ENCODE results near the gene USP47.
A peak's percentile ranks its signal among the peaks of the same experiment; 100 is the strongest.

Gene USP47

DNA sequence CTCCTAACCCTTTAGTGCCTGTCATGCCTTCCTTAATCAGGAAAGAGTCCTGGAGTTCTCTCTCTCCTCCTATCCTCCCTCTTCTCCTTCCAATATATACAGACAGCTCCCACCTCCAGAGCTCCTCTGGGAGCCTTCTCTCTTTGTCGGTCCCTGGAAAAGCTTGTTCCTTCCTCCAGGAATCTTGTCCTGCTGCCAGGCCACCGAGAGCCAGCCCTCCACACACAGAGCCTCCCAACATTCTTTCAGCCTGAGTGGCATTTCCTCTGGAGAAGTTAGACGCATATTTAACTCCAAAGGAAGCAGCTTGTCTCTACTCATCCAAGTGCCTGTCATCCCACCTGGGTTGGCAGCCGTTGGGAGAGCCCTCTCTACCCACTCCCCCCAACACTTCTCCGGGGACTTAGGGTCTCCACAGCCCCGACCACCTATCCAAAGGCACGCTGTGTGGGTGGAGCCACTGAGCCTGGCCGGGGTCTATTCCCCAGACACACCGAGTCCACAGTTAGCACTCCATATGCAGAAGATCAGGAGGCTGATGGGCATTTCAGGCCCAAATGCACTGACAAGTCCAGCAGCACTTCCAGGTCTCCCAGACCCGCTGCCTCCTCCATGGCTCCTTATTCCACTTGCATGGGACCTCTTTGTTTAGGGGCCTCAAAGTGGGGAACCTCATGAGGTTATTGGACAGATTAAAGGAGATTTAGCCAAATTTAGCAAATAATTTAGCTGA is 135.6 kb downstream of the USP47 start:
- ATAC-seq = peak; percentile 68
- TF ChIP-seq OSR1 (CRISPR knock-in tag; IDR thresholded peaks at IDR 0.05) (no peak), ZNF70 (CRISPR knock-in tag; IDR thresholded peaks at IDR 0.05) (no peak), ZNF8 (CRISPR knock-in tag; IDR thresholded peaks at IDR 0.05) (no peak), ZFP30 (CRISPR knock-in tag; IDR thresholded peaks at IDR 0.05) (no peak), ESRRG (CRISPR knock-in tag; IDR thresholded peaks at IDR 0.05) (no peak), GLIS3 (CRISPR knock-in tag; IDR thresholded peaks at IDR 0.05) (no peak), TOX (CRISPR knock-in tag; IDR thresholded peaks at IDR 0.05; ENCODE audit: borderline replicate concordance) (peak; percentile 74), ISL1 (CRISPR knock-in tag; IDR thresholded peaks at IDR 0.05) (peak; percentile 46; the same call in 1 of the 2 replicates), TCF4 (CRISPR knock-in tag; IDR thresholded peaks at IDR 0.05; ENCODE audit: borderline replicate concordance) (no peak), ZC3H10 (CRISPR knock-in tag; IDR thresholded peaks at IDR 0.05) (0 out of 2 replicates have a peak, but pooled peaks have one; percentile 40), ZNF565 (CRISPR knock-in tag; conservative IDR thresholded peaks at IDR 0.05; ENCODE audit: low read depth) (no peak), SNAI2 (CRISPR knock-in tag; IDR thresholded peaks at IDR 0.05) (no peak), PPARA (CRISPR knock-in tag; IDR thresholded peaks at IDR 0.05; ENCODE audit: borderline replicate concordance) (no peak), ZFP3 (CRISPR knock-in tag; IDR thresholded peaks at IDR 0.05) (no peak; the same call in 1 of the 2 replicates), CSDC2 (CRISPR knock-in tag; IDR thresholded peaks at IDR 0.05) (no peak), BACH2 (CRISPR knock-in tag; IDR thresholded peaks at IDR 0.05; ENCODE audit: borderline replicate concordance) (no peak), RARB (CRISPR knock-in tag; IDR thresholded peaks at IDR 0.05) (0 out of 2 replicates have a peak, but pooled peaks have one; percentile 20), ARNTL (CRISPR knock-in tag; IDR thresholded peaks at IDR 0.05; ENCODE audit: borderline replicate concordance, low read depth) (no peak)
- TF ChIP-seq, protein P1, sequence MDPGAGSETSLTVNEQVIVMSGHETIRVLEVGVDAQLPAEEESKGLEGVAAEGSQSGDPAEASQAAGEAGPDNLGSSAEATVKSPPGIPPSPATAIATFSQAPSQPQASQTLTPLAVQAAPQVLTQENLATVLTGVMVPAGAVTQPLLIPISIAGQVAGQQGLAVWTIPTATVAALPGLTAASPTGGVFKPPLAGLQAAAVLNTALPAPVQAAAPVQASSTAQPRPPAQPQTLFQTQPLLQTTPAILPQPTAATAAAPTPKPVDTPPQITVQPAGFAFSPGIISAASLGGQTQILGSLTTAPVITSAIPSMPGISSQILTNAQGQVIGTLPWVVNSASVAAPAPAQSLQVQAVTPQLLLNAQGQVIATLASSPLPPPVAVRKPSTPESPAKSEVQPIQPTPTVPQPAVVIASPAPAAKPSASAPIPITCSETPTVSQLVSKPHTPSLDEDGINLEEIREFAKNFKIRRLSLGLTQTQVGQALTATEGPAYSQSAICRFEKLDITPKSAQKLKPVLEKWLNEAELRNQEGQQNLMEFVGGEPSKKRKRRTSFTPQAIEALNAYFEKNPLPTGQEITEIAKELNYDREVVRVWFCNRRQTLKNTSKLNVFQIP (CRISPR knock-in tag; IDR thresholded peaks at IDR 0.05; ENCODE audit: borderline replicate concordance, low read depth) = no peak
- TF ChIP-seq, protein P2, sequence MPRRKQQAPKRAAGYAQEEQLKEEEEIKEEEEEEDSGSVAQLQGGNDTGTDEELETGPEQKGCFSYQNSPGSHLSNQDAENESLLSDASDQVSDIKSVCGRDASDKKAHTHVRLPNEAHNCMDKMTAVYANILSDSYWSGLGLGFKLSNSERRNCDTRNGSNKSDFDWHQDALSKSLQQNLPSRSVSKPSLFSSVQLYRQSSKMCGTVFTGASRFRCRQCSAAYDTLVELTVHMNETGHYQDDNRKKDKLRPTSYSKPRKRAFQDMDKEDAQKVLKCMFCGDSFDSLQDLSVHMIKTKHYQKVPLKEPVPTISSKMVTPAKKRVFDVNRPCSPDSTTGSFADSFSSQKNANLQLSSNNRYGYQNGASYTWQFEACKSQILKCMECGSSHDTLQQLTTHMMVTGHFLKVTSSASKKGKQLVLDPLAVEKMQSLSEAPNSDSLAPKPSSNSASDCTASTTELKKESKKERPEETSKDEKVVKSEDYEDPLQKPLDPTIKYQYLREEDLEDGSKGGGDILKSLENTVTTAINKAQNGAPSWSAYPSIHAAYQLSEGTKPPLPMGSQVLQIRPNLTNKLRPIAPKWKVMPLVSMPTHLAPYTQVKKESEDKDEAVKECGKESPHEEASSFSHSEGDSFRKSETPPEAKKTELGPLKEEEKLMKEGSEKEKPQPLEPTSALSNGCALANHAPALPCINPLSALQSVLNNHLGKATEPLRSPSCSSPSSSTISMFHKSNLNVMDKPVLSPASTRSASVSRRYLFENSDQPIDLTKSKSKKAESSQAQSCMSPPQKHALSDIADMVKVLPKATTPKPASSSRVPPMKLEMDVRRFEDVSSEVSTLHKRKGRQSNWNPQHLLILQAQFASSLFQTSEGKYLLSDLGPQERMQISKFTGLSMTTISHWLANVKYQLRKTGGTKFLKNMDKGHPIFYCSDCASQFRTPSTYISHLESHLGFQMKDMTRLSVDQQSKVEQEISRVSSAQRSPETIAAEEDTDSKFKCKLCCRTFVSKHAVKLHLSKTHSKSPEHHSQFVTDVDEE (CRISPR knock-in tag; IDR thresholded peaks at IDR 0.05) = no peak
- TF ChIP-seq, protein P3, sequence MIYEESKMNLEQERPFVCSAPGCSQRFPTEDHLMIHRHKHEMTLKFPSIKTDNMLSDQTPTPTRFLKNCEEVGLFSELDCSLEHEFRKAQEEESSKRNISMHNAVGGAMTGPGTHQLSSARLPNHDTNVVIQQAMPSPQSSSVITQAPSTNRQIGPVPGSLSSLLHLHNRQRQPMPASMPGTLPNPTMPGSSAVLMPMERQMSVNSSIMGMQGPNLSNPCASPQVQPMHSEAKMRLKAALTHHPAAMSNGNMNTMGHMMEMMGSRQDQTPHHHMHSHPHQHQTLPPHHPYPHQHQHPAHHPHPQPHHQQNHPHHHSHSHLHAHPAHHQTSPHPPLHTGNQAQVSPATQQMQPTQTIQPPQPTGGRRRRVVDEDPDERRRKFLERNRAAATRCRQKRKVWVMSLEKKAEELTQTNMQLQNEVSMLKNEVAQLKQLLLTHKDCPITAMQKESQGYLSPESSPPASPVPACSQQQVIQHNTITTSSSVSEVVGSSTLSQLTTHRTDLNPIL (CRISPR knock-in tag; IDR thresholded peaks at IDR 0.05; ENCODE audit: low read depth) = no peak
- TF ChIP-seq, protein P4, sequence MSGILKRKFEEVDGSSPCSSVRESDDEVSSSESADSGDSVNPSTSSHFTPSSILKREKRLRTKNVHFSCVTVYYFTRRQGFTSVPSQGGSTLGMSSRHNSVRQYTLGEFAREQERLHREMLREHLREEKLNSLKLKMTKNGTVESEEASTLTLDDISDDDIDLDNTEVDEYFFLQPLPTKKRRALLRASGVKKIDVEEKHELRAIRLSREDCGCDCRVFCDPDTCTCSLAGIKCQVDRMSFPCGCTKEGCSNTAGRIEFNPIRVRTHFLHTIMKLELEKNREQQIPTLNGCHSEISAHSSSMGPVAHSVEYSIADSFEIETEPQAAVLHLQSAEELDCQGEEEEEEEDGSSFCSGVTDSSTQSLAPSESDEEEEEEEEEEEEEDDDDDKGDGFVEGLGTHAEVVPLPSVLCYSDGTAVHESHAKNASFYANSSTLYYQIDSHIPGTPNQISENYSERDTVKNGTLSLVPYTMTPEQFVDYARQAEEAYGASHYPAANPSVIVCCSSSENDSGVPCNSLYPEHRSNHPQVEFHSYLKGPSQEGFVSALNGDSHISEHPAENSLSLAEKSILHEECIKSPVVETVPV (CRISPR knock-in tag; IDR thresholded peaks at IDR 0.05) = no peak
- TF ChIP-seq, protein P5, sequence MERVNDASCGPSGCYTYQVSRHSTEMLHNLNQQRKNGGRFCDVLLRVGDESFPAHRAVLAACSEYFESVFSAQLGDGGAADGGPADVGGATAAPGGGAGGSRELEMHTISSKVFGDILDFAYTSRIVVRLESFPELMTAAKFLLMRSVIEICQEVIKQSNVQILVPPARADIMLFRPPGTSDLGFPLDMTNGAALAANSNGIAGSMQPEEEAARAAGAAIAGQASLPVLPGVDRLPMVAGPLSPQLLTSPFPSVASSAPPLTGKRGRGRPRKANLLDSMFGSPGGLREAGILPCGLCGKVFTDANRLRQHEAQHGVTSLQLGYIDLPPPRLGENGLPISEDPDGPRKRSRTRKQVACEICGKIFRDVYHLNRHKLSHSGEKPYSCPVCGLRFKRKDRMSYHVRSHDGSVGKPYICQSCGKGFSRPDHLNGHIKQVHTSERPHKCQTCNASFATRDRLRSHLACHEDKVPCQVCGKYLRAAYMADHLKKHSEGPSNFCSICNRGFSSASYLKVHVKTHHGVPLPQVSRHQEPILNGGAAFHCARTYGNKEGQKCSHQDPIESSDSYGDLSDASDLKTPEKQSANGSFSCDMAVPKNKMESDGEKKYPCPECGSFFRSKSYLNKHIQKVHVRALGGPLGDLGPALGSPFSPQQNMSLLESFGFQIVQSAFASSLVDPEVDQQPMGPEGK (CRISPR knock-in tag; IDR thresholded peaks at IDR 0.05; ENCODE audit: borderline replicate concordance) = 0 out of 2 replicates have a peak, but pooled peaks have one; percentile 23

DNA sequence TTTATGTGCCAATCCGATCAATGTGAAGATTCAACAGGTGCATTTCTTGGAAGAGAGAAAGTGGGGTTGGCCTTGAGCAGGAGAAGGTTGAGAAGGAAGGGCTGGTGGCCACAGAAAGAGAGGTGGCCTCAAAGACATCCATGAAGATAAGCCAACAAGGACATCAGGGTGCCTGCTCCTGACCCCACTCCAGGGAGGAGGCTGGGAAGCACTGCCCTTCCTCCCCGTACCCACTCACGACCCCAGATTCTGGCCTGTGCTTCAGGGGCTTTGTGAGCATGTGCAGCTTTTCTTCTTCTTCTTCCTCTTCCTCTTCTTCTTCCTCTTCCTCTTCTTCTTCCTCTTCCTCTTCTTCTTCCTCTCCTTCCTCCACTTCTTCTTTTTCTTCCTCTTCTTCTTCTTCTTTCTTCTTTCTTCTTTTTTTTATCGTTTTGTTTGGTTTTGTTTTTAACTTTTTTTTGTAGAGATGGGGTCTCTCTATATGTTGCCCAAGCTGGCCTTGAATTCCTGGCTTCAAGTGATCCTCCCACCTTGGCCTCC is 136.4 kb downstream of the USP47 start:
- ATAC-seq = no peak
- TF ChIP-seq PPARA (CRISPR knock-in tag; IDR thresholded peaks at IDR 0.05; ENCODE audit: borderline replicate concordance) = no peak
- TF ChIP-seq, protein P4 (CRISPR knock-in tag; IDR thresholded peaks at IDR 0.05) = no peak
- TF ChIP-seq, protein P1 (CRISPR knock-in tag; IDR thresholded peaks at IDR 0.05; ENCODE audit: borderline replicate concordance, low read depth) = no peak
- TF ChIP-seq ZNF70 (CRISPR knock-in tag; IDR thresholded peaks at IDR 0.05) = no peak
- no peak for TF ChIP-seq ZNF565 (CRISPR knock-in tag; conservative IDR thresholded peaks at IDR 0.05; ENCODE audit: low read depth)
- no peak for TF ChIP-seq CSDC2 (CRISPR knock-in tag; IDR thresholded peaks at IDR 0.05)
- no peak for TF ChIP-seq OSR1 (CRISPR knock-in tag; IDR thresholded peaks at IDR 0.05)
- TF ChIP-seq, protein P5 (CRISPR knock-in tag; IDR thresholded peaks at IDR 0.05; ENCODE audit: borderline replicate concordance) = no peak

Data from SK-N-SH treated with all-trans-retinoic acid at 6 μM for 48 hours (cell line).